Astrocyte (in vitro differentiated cells and primary cell): ENCODE data around the gene PAPPA2. TPM values are rescaled to one million over a fixed set of nuclear protein-coding genes. Genes with fewer than 3 reads are reported as not detected.

Experiments
- DNase-seq: peaks from one replicate; pipeline ENCODE4 v3.0.0-alpha.2; 2010; ENCODE audit warnings: low read depth
- FAIRE-seq: peaks from 2 replicates; lab custom pipeline; 2011; peaks lifted over from hg19 to GRCh38; lab: Jason Lieb, UNC
- H2AFZ ChIP-seq: 2 replicates; pipeline ENCODE4 v1.6.0; 2012; ENCODE audit warnings: low read depth, low read length, inconsistent platforms
- H3K27ac ChIP-seq: 2 replicates; pipeline ENCODE4 v1.5.1; 2011; ENCODE audit warnings: low read depth, low read length, inconsistent platforms
- H3K27me3 ChIP-seq: 2 replicates; pipeline ENCODE4 v1.6.0; 2011; ENCODE audit warnings: low read length, inconsistent platforms; ENCODE audit not compliant: insufficient read depth
- H3K36me3 ChIP-seq: 2 replicates; pipeline ENCODE4 v1.5.1; 2011; ENCODE audit warnings: low read length, inconsistent platforms; ENCODE audit not compliant: insufficient read depth
- H3K4me1 ChIP-seq: 2 replicates; pipeline ENCODE4 v1.5.1; 2011; ENCODE audit warnings: low read length, inconsistent platforms; ENCODE audit not compliant: insufficient read depth
- H3K4me2 ChIP-seq: 2 replicates; pipeline ENCODE4 v1.6.0; 2012; ENCODE audit warnings: low read length, inconsistent platforms
- H3K4me3 ChIP-seq: 2 replicates; pipeline ENCODE4 v1.5.1; 2011; ENCODE audit warnings: low read depth, mild to moderate bottlenecking, low read length, inconsistent platforms; ENCODE audit not compliant: insufficient read depth
- H3K79me2 ChIP-seq: 2 replicates; pipeline ENCODE4 v1.6.0; 2012; ENCODE audit warnings: mild to moderate bottlenecking, low read length, inconsistent platforms; ENCODE audit not compliant: insufficient read depth
- H3K9ac ChIP-seq: 2 replicates; pipeline ENCODE4 v1.6.0; 2012; ENCODE audit warnings: mild to moderate bottlenecking, low read length, inconsistent platforms
- H3K9me3 ChIP-seq: 2 replicates; pipeline ENCODE4 v1.5.1; 2012; ENCODE audit warnings: low read depth, mild to moderate bottlenecking, low read length, inconsistent platforms; ENCODE audit not compliant: insufficient read depth
- H4K20me1 ChIP-seq: 2 replicates; pipeline ENCODE4 v1.6.0; 2012; ENCODE audit warnings: low read length, inconsistent platforms; ENCODE audit not compliant: insufficient read depth
- H3K27ac Mint-ChIP-seq: one replicate; pipeline ENCODE4 v1.8.0; 2021; ENCODE audit warnings: mild to moderate bottlenecking, mixed read lengths; ENCODE audit not compliant: unreplicated experiment
- H3K27me3 Mint-ChIP-seq: one replicate; pipeline ENCODE4 v1.8.0; 2021; ENCODE audit warnings: low read depth, mixed read lengths; ENCODE audit not compliant: unreplicated experiment
- H3K36me3 Mint-ChIP-seq: one replicate; pipeline ENCODE4 v1.8.0; 2021; ENCODE audit warnings: low read depth, mixed read lengths; ENCODE audit not compliant: unreplicated experiment
- H3K4me1 Mint-ChIP-seq: one replicate; pipeline ENCODE4 v1.8.0; 2021; ENCODE audit warnings: low read depth, mixed read lengths; ENCODE audit not compliant: unreplicated experiment
- H3K4me3 Mint-ChIP-seq: one replicate; pipeline ENCODE4 v1.8.0; 2021; ENCODE audit warnings: mild to moderate bottlenecking, moderate library complexity, mixed read lengths; ENCODE audit not compliant: unreplicated experiment
- H3K9me3 Mint-ChIP-seq: one replicate; pipeline ENCODE4 v1.8.0; 2021; ENCODE audit warnings: mild to moderate bottlenecking, mixed read lengths; ENCODE audit not compliant: unreplicated experiment
- EZH2 ChIP-seq: IDR thresholded peaks from 2 replicates; pipeline ENCODE4 v1.6.1; 2012; ENCODE audit warnings: mild to moderate bottlenecking, low read length, inconsistent platforms; ENCODE audit not compliant: insufficient read depth
- total RNA-seq: library from RNA; stranded (reverse); gene quantifications from 2 replicates; pipeline ENCODE4 v1.2.1, GENCODE V29; 2021
- TF ChIP-seq, protein P1 (sequence below): IDR thresholded peaks from 2 replicates; pipeline ENCODE4 v1.5.1; 2011; ENCODE audit warnings: low read depth, mild to moderate bottlenecking, inconsistent platforms, low read length, moderate library complexity; ENCODE audit not compliant: insufficient read depth

PAPPA2 gene
- total RNA-seq, 1 donor from 2014 or later = 19.0 TPM

DNA sequence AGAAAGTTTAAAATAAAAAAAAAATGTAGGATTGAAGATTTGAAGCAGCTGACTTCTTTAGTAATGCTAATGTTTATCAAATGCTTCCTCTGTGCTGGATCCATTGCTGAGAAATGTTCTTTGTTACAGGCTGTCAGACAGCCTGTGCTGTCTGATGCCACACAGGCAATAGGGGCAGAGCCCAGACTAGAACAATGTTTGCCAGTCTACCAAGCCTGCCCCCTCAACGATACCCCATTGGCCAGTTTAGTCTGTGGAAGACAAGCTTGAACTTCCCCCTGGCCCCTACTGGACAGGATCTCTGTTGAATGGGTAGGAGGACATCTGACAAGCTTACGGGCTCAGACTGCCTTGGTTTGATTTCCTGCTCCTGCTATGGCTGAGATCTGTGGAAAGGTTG lies 79.4 kb downstream of the PAPPA2 start:
- no peak overlapping the region for H2AFZ ChIP-seq
- peaks cover 5% of the 10 kb centered on the region for H3K27me3 Mint-ChIP-seq
- H3K27ac Mint-ChIP-seq = peak overlapping the region; percentile 41
- H3K4me3 Mint-ChIP-seq = no peak overlapping the region
- H3K9me3 ChIP-seq = peaks cover 4% of the 10 kb centered on the region
- H3K9ac ChIP-seq = no peak overlapping the region
- peaks cover 17% of the 10 kb centered on the region for H3K36me3 Mint-ChIP-seq
- H3K27me3 ChIP-seq = no peaks in the 10 kb centered on the region
- H3K4me1 ChIP-seq = no peaks in the 10 kb centered on the region
- no peak overlapping the region for H3K27ac ChIP-seq
- no peaks in the 10 kb centered on the region for H3K79me2 ChIP-seq
- TF ChIP-seq EZH2 = no peak
- TF ChIP-seq, protein P1, sequence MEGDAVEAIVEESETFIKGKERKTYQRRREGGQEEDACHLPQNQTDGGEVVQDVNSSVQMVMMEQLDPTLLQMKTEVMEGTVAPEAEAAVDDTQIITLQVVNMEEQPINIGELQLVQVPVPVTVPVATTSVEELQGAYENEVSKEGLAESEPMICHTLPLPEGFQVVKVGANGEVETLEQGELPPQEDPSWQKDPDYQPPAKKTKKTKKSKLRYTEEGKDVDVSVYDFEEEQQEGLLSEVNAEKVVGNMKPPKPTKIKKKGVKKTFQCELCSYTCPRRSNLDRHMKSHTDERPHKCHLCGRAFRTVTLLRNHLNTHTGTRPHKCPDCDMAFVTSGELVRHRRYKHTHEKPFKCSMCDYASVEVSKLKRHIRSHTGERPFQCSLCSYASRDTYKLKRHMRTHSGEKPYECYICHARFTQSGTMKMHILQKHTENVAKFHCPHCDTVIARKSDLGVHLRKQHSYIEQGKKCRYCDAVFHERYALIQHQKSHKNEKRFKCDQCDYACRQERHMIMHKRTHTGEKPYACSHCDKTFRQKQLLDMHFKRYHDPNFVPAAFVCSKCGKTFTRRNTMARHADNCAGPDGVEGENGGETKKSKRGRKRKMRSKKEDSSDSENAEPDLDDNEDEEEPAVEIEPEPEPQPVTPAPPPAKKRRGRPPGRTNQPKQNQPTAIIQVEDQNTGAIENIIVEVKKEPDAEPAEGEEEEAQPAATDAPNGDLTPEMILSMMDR = no peak
- peaks cover 40% of the 10 kb centered on the region for H3K9me3 Mint-ChIP-seq
- no peak overlapping the region for H3K4me2 ChIP-seq
- DNase-seq (no peak), FAIRE-seq (no peak)
- H3K36me3 ChIP-seq = no peaks in the 10 kb centered on the region
- no peak overlapping the region for H3K4me3 ChIP-seq
- peaks cover 3% of the 10 kb centered on the region for H3K4me1 Mint-ChIP-seq
- no peaks in the 10 kb centered on the region for H4K20me1 ChIP-seq

DNA sequence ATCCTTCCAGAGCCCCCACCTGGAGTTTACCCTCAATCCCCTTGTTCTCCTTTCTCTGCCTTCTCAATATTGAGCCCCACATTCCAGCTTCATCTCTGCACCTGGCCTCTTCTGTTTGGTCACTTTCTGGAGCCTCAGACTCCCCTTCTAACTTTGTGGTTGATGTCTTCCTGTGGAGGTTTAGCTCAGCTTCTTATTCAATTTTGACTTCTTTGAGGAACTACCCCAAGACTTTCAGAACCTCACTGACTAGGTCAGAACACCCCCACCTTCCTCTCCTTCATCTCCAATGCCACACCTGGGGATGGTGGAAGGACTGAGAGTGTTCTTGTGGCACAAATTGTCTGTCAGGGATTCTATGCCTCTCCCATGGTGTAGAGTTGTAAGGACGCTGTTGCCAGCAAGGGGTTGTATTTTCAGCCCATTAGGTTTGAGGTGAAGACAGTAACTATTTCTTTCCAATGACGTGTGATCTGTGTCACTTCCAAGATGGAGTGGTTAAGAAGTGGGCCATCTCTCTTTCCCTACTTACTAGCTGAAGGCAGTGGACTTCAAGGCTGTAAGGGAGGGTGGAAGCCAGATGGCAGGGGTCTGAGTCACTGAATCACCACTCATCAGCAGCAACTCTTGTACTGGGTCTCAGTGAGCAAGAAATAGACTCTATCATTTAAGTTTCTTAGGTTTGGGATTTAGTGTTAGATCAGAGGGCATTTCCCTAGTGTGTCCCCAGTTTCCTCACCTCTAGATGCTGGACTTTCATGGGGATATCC lies 80.6 kb downstream of the PAPPA2 start:
- Histone ChIP-seq H3K9ac (no peak overlapping the region), H3K9me3 (peaks cover 4% of the 10 kb centered on the region), H4K20me1 (no peaks in the 10 kb centered on the region), H3K36me3 (no peaks in the 10 kb centered on the region), H3K27me3 (no peaks in the 10 kb centered on the region), H3K4me1 (no peaks in the 10 kb centered on the region), H3K27ac (no peak overlapping the region), H3K4me3 (no peak overlapping the region), H3K79me2 (no peaks in the 10 kb centered on the region), H3K4me2 (no peak overlapping the region), H2AFZ (no peak overlapping the region)
- Mint-ChIP-seq H3K36me3 (peaks cover 15% of the 10 kb centered on the region), H3K4me1 (peaks cover 3% of the 10 kb centered on the region), H3K4me3 (no peak overlapping the region), H3K9me3 (peaks cover 38% of the 10 kb centered on the region), H3K27me3 (no peaks in the 10 kb centered on the region), H3K27ac (no peak overlapping the region)
- TF ChIP-seq, protein P1 = no peak
- TF ChIP-seq EZH2 = no peak
- FAIRE-seq = no peak
- DNase-seq = no peak

DNA sequence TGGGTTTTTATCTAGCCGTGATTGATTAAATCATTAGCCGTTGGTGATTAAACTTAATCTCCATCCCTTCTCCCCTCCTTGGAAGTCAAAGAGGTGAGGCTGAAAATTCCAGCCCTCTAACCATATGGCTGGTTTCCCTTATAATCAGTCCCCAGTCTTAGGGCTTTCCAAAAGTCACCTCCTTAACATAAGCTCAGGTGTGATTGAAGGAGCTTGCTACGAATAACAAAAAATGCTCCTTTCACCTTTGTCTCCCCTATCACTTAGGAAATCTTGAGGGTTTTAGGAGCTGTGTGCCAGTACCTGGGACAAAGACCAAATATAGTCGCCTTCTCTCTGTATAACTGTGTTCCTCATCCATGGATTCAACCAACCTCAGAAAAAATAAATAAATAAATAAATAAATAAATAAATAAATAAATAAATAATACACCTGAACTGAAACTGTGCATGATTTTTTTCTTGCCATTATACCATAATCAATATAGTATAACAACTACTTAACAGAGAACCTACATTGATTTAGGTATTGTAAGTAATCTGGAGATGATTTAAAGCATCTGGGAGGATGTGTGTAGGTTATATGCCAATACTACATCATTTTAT lies 82.2 kb downstream of the PAPPA2 start:
- Mint-ChIP-seq H3K27me3 (no peaks in the 10 kb centered on the region), H3K4me1 (peaks cover 3% of the 10 kb centered on the region), H3K9me3 (peaks cover 28% of the 10 kb centered on the region), H3K36me3 (peaks cover 12% of the 10 kb centered on the region), H3K4me3 (no peak overlapping the region), H3K27ac (no peak overlapping the region)
- Histone ChIP-seq H3K79me2 (no peaks in the 10 kb centered on the region), H3K4me3 (no peak overlapping the region), H3K9me3 (no peaks in the 10 kb centered on the region), H3K4me1 (no peaks in the 10 kb centered on the region), H3K4me2 (no peak overlapping the region), H3K36me3 (no peaks in the 10 kb centered on the region), H2AFZ (no peak overlapping the region), H3K9ac (no peak overlapping the region), H3K27me3 (no peaks in the 10 kb centered on the region), H3K27ac (no peak overlapping the region), H4K20me1 (no peaks in the 10 kb centered on the region)
- FAIRE-seq (no peak), DNase-seq (no peak)
- no peak for TF ChIP-seq EZH2
- TF ChIP-seq, protein P1 = no peak
